GM21367 (cell line): ENCODE data around the gene NDEL1.
"Not testable (repeated sequence)": the region's sequence is repeated elsewhere in the genome, so short reads cannot be mapped to it uniquely, and the experiment has no call there.

Experiments
- ATAC-seq: cut with Tn5 transposase; IDR thresholded peaks from one replicate; pipeline ENCODE4 v1.9.1; 2021; ENCODE audit not compliant: unreplicated experiment

NDEL1 gene, protein sequence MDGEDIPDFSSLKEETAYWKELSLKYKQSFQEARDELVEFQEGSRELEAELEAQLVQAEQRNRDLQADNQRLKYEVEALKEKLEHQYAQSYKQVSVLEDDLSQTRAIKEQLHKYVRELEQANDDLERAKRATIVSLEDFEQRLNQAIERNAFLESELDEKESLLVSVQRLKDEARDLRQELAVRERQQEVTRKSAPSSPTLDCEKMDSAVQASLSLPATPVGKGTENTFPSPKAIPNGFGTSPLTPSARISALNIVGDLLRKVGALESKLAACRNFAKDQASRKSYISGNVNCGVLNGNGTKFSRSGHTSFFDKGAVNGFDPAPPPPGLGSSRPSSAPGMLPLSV

DNA sequence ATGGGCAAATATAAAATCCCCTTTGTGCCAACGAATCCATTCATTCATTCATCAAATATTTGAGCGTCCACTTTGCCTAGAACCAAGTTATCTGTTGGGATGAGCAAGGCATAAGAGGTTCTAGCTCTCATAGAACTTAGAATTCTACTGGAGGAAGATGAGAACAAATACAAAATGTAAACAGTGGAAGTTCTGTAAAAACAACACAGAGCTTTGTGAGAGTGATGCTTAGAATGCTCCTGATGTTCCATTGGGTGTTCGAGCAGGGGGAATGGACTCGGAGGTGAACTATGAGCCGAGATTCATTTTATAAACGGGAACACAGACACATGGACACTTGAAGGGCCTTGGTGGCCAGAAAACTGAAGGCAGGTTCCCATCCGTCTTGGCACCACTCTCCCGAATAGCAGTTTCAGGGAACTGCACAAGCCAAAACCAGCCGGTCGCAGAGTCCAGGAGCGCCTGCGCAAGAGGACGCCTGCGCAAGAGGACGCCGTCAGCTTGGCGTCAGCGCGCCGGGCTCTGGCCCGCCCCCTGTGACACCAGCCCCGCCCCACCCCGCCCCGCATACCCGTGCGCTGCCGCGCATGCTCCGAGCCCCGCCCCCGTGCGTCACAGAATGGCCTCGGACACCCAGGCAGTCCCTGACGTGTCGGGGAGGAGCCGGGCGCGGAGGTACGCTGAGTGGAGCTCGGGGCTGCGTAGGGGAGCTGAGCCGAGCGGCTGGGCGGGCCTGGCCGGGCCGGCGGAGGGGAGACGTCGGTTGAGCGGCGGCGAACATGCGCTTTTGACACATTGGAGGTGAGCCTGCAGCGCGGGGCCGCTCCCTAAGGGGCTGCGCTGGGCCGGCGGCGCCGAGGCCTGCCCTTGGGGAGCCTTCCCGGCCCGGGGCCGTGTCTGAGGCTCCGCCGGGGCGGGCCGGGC is at the start of gene NDEL1:
TSS of gene NDEL1 (plus strand) at position 640 of the 924 bp plus-strand sequence. CDS start 8,388 bp downstream, outside the sequence.
- peak; percentile 90 for ATAC-seq

GRCh38 chr17:8386841-8387240 is 48.8 kb upstream of the NDEL1 start:
- ATAC-seq = no peak

DNA sequence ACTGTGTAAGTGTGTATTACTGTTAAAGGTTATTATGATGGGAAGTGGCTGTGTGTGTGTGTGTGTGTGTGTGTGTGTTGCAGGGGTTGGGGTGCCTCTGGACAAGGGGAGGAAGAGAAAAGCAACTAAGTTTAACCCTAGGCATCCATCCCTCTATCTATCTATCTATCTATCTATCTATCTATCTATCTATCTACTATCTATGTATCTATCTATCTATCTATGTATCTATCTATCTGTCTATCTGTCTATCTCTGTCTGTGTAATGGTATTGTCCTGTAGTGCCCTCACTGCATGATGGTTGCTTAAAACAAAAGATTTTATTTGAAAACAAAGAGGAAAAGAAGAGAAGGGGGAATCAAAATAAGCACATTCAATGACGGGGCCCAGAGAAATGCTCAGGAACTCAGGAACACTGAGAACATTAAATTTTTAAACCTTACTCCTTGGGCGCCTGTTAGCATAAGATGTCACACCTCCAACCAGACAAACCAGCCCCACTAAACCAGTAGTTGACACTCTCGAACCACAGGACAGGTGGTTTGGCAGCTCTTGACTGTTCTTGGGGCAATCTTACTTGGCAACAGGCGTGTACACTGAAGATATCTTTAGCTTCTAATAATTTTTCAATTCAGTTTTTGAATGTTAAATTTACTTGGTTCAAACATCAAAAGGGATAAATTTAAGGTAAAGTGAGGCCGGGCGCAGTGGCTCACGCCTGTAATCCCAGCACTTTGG is 47.6 kb upstream of the NDEL1 start:
- no peak for ATAC-seq

DNA sequence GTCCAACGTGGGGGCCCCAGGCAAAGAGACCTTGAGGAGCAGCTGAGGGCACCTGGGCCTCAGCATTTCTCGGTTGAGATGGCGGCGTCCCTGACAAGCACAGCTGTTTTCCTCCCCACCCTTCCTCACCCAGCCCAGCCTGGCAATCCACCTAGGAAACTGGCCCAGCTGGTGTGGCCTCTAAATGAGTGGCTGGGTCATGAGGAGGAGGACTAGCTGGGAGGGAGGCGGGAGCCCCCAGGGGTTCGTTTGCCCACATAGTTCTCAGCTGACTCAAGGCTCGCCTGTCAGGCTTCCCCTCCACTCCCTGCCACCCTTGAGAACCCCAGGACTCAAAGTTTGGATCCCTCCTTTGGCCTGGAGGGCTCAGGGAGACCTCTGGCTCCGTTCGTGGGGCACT is 44.0 kb upstream of the NDEL1 start:
- no peak for ATAC-seq

DNA sequence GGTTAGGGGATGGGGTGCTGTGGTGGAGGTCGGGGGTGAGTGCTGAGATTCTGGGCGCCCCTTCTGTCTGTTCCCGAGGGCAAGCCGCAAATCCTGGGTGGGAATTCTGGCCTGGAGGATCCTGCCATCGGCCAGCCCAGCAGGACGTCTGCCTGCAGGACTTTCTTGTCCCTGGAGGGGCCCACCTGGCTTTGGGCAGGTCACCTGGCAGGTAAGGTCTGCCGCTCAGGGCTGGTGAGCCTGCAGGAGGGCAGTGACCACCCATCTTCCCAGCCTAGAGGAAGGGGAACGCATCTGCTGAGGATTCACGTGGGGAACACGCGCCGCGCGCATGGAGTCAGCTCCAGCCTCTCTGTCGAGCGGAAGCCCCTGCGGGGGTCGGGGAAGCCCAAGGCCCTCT is 43.4 kb upstream of the NDEL1 start:
- no peak for ATAC-seq

- no peak for ATAC-seq
These were observed 42.8 kb upstream of the NDEL1 start for GRCh38 chr17:8392674-8393469.

DNA sequence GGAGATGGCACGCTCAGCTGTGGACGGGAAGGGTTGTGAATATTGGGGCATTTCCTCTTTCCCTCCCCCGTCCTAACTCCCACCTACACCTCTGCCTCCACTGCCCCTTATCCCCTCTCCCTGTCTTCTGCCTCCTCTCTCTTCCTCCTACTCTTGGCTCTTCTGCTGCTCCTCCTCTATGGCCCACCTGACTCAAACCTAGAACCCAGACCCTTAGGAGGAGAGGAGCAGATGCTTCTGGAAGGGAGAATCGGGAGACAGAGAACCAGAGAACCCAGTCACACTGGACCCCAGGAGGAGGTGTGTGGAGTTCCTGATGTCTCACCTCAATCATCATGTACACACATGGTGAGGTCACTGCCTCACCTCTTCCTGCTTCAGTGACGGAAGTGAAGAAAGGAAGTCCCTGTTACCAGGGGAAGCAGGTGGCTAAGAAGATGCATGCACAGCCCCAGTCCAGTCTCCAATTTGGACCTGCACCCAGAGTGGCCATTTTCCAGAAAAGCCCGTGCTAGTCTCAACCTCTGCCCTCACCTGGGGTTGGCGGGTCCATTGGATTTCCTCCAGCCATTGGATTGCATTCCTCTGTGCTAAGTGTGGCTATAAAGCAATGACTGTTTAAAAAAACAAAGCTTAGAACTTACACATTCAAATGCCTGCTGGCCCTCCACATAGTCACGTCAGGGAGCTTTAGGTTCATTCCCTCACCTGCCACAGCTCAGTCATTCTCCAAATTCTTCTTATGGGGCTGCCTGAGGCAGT is 42.0 kb upstream of the NDEL1 start:
- ATAC-seq = no peak

DNA sequence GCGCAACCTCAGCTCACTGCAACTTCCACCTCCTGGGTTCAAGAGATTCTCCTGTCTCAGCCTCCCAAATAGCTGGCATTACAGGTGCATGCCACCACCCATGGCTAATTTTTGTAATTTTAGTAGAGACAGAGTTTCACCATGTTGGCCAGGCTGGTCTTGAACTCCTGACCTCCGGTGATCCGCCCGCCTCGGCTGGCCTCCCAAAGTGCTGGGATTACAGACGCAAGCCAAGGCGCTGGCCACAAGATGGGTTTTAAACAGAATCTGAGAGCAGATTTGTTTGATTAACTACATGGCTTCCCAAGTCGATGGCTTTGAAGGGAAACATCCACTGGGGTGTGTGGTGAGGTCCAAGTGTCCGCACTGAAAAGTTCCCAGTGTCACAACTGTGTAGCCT is 41.2 kb upstream of the NDEL1 start:
- not testable (repeated sequence) for ATAC-seq

DNA sequence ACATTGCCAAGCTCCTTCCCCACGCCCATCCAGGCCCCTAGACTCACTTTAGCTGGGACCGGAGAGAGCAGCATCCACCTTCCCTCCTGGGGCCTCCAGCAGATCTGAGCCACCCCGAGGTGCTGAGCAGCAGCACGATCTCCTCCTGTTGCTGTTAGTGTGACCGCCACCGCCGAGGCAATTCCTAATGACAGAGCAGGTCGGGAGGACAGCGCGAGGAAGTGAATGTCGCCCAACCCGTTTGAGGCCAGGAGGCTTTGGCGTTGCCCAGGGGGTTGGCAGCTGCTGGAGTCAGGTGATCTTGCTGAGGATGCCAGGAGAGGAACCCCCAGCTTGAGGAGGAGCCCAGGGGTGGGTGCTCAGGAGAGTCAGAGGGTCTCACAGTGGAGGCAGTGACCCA is 38.0 kb upstream of the NDEL1 start, which contains the start of gene RNF222:
TSS of gene RNF222 (minus strand) at position 192 of the 400 bp plus-strand sequence. CDS start 4,366 bp downstream, outside the sequence.
- ATAC-seq = no peak

DNA sequence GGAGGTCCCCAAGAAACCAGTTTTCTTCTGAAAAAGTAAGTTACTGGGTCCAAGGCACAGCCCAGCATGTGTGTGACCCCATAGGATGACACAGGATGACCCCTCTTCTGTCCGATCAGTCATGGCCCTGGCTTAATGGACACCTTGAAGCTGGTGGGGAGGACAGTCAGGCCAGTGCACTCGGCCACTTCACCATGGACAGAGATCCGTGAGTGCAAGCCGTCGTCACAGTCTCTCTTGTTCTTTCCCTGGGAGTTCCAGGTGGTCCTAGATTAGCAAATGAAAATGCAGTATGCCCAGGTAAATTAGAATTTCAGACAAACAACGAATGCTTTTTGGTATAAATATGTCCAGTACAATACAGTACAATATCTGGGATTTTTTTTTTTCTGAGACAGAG is 36.7 kb upstream of the NDEL1 start:
- ATAC-seq = no peak

- ATAC-seq = no peak
These were observed 34.6 kb upstream of the NDEL1 start for GRCh38 chr17:8401107-8401506.

DNA sequence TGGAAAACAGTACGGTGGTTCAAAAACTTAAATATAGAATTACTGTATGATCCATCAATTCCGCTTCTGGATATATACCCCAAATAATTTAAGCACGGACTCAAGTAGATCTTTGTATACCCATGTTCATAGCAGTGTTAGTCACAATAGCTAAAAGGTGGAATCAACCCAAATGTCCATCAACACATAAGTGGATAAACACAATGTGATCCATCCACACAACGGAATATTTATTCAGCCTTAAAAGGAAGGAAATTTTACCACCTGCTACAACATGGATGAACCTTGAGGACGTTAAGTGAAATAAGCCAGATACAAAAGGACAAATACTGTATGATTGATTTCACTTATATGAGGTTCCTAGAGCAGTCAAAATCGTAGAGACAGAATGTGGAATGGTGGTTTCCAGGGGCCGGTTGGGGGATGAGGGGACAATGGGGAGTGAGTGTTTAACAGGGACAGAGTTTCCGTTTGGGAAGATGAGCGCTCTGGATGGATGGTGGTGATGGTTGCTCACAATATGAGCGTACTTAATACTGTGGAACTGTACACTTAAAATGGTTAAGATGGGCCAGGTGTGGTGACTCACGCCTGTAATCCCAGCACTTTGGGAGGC is 32.7 kb upstream of the NDEL1 start:
- ATAC-seq = no peak

- ATAC-seq = no peak
These were observed 30.1 kb upstream of the NDEL1 start for GRCh38 chr17:8405499-8406016.

DNA sequence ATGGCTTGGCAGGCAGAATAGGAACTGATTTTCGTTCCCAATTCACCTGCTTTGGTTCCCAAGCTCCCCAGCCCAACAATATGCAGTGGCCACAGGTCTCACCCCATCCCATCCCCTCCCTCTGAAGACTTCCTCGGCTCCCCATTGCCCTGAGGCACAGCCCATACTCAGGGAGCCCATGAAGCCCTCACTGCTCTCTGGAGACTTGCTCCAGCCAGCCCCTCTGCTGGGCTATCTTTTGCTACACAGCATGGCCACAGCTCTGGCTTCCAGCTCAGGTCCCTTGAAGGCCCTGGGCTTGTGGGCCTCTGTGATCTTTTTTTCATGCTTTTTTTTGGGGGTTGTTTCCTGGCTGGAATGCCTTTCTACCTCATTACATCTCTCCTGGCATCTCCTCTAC is 29.5 kb upstream of the NDEL1 start:
- no peak for ATAC-seq

DNA sequence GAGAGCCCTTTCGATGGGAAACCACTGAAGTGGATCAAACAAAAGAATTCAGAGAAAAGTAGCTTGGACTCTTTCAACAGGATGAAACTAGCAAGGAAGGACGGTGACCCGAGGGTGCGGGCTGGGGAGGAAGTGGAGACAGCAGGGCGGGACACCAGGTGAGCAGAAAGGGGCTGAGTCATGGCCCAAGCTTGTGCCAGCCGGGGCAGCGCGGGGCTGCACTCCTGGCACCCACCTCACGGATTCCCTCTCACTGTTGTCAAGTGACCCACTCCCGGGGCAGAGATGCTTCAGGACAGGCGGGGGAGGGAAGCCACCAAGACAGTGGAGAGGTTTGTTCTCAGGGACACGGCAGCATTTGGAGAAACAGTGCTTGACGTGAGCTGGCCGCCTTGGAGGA is 27.3 kb upstream of the NDEL1 start:
- ATAC-seq = no peak

- no peak for ATAC-seq
These were observed 25.5 kb upstream of the NDEL1 start for GRCh38 chr17:8409966-8410882.

- ATAC-seq = no peak
These were observed 24.8 kb upstream of the NDEL1 start for GRCh38 chr17:8410883-8411238.

DNA sequence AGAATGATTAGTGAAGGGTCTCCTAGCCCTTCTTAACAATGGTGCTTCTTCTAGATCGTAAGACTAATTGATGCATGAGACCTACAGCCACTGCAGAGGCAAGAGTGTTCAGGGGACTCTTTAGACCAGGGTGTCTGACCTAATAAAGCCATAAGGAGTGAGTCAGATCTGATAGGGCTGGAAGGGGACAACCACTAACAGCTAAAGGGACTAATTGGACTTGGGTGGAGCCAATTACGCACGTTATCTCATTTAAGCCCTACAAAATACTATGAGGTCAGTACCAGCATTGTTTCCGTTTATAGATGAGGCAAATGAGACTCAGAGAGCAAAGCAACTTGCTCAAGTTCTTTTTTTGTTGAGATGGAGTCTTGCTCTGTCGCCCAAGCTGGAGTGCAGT is 23.6 kb upstream of the NDEL1 start:
- ATAC-seq = no peak
